GM19035 (cell line): ENCODE results near the gene NSUN4.
"Not testable (repeated sequence)": the region's sequence is repeated elsewhere in the genome, so short reads cannot be mapped to it uniquely, and the experiment has no call there.

Source experiments
- ATAC-seq: cut with Tn5 transposase; IDR thresholded peaks from one replicate; pipeline ENCODE4 v1.9.1; 2021; ENCODE audit not compliant: unreplicated experiment

The NSUN4 gene

GRCh38 chr1:46340404-46341221, at the start of gene NSUN4:
NSUN4 (plus strand) TSS chr1:46340807; CDS start chr1:46340827, 20 bp downstream.
- ATAC-seq, result peak; percentile 74

DNA sequence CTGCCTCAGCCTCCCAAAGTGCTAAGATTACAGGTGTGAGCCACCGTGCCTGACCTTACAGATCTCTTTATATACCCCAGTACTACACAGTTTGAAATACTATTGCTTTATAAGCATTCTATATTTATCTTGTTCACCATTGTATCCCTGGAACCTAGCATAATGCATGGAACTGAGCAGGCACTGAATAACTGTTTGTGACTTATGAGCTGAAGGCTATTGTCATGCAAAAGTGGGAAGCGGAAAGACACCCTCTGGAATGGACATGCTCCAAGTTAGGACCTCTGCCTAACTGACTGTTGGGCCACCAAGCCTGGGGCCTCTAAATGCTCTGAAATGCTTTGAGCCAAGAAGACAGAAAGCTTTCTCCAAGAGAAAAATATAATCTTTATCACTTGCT, 45.3 kb upstream of the NSUN4 start:
- no peak for ATAC-seq

- no peak for ATAC-seq
These were observed 42.2 kb upstream of the NSUN4 start for GRCh38 chr1:46298387-46298786.

GRCh38 chr1:46300673-46301405, 39.8 kb upstream of the NSUN4 start:
- ATAC-seq, result no peak

DNA sequence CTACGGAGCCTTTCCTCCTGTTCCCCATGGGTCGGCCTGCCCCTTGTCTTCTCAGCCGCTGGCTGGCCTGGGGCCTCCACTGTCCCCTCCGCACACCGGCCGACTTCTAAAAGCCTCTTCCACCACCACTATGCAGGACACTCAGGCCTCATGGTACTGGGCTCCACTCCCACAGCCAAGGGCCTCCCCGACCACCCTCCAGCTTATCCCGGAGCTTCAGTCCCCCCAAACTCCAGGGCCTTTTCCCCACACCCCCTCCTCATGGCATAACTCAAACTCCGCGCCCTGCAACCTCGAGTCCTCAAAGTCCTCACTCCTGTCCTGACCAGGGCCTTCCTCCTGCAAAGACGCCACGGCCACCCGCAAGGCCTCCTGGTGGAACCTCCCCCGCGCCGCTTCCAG, 39.2 kb upstream of the NSUN4 start:
- ATAC-seq, result no peak

GRCh38 chr1:46301808-46302640, 38.6 kb upstream of the NSUN4 start:
- ATAC-seq, result peak; percentile 29

DNA sequence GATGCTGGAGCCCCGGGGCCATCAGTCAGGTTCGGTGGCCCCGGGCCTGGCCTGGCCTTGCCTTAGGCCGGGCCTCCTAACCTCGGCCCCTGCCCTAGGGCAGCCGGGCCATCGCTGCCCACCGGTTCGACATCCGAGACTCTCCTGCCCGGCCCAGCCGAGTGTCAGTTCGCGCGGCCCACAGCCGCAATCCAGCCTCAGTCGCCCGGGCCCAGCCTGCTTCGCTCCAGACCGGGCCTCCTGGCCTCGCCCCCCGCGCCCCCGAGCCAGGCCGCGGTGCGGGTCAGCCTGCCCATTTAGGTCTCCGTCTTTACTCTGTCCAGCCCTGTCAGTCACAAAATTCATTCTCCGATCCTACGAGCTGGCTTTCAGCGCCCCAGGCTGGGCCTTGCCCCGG, 38.0 kb upstream of the NSUN4 start:
- peak; percentile 11 for ATAC-seq

DNA sequence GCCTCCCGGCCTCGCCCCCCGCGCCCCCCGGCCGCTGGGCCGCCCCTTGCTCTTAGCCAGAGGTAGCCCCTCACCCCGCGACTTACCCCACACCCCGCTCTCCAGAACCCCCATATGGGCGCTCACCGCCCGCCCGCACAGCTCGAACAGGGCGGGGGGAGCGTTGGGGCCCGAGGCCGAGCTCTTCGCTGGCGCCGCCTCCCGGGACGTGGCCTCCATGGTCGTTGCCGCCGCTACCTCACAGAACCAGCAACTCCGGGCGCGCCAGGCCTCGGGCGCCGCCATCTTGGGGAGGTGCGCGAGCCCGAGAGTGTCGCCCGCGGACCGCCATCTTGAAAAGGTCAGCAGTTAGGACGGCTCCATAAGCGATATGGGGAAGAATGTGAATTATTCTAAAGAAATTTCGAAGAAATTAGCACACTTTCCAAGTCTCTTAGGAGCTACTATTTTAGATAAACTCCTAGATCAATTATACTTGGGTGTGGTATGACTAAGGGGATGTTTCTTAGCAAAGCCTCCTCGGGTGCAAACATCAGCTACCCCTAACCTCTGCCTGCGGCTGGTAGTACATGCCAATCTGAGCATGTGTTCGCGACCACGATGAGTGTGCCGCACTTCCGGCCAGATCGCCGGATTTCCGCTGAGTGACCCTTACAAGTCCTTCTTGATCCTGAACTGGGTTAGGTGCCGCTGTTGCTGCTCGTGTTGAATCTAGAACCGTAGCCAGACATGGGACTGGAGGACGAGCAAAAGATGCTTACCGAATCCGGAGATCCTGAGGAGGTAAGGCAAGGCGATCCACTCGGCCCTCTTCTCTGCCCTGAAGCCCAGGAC, 37.4 kb upstream of the NSUN4 start, which contains the start of the genes LRRC41 and UQCRH:
Gene LRRC41, minus strand, starts transcription at position 579 of the 834 bp plus-strand sequence. Its CDS starts 294 bp downstream, at position 285.
Gene UQCRH, plus strand, starts transcription at position 661 of the 834 bp plus-strand sequence. Its CDS starts 69 bp downstream, at position 730.
- peak; percentile 78 for ATAC-seq

GRCh38 chr1:46303872-46304326, 36.7 kb upstream of the NSUN4 start:
- ATAC-seq, result no peak

- no peak for ATAC-seq
These were observed 34.5 kb upstream of the NSUN4 start for GRCh38 chr1:46306159-46306530.

DNA sequence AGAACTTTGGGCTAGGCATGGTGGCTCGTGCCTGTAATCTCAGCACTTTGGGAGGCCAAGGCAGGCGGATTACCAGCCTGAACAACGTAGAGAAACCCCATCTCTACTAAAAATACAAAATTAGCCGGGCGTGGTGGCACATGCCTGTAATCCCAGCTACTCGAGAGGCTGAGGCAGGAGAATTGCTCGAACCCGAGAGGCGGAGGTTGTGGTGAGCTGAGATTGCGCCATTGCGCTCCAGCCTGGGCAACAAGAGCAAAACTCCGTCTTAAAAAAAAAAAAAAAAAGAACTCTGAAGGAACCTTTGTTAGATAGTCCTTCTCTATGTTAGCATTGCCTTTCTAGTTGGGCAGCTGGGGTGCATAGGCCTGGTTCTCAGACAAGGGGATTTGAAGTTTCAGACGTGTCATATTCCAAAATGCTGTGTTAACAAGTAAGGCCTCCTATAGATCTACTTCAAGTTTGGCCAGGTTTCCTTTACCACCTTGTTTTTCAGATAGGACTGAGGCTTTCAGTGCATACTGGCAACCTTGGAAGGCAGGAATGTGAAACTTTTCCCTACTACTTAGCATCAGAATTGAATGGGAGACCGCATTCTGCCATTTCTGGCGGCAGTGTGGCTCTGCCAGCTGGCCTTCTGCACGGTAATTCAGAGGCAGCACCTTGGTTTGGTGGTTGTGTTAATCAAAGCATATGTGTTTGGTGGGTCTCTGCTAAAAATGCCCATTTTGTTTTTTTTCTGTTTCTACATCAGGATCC, 31.0 kb upstream of the NSUN4 start:
- ATAC-seq, result no peak

- no peak for ATAC-seq
These were observed 30.3 kb upstream of the NSUN4 start for GRCh38 chr1:46310321-46310720.

- no peak for ATAC-seq
These were observed 24.8 kb upstream of the NSUN4 start for GRCh38 chr1:46315669-46316403.

- ATAC-seq, result no peak
These were observed 23.3 kb upstream of the NSUN4 start for GRCh38 chr1:46317323-46317722.

GRCh38 chr1:46319301-46319700, 21.3 kb upstream of the NSUN4 start:
- ATAC-seq, result not testable (repeated sequence)

GRCh38 chr1:46319960-46320914, 20.4 kb upstream of the NSUN4 start:
- not testable (repeated sequence) for ATAC-seq

GRCh38 chr1:46322191-46322590, 18.4 kb upstream of the NSUN4 start:
- ATAC-seq, result not testable (repeated sequence)
